Measurements from ENCODE around the gene NBPF6. TPM values are rescaled to one million over a fixed set of nuclear protein-coding genes. Genes with fewer than 3 reads are reported as not detected.
"Not testable (repeated sequence)": the region's sequence is repeated elsewhere in the genome, so short reads cannot be mapped to it uniquely, and the experiment has no call there.

NBPF6 gene, protein sequence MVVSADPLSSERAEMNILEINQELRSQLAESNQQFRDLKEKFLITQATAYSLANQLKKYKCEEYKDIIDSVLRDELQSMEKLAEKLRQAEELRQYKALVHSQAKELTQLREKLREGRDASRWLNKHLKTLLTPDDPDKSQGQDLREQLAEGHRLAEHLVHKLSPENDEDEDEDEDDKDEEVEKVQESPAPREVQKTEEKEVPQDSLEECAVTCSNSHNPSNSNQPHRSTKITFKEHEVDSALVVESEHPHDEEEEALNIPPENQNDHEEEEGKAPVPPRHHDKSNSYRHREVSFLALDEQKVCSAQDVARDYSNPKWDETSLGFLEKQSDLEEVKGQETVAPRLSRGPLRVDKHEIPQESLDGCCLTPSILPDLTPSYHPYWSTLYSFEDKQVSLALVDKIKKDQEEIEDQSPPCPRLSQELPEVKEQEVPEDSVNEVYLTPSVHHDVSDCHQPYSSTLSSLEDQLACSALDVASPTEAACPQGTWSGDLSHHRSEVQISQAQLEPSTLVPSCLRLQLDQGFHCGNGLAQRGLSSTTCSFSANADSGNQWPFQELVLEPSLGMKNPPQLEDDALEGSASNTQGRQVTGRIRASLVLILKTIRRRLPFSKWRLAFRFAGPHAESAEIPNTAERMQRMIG
- not detected for polyA plus RNA-seq (ENCODE audit: insufficient read length in 4 of 4)

DNA sequence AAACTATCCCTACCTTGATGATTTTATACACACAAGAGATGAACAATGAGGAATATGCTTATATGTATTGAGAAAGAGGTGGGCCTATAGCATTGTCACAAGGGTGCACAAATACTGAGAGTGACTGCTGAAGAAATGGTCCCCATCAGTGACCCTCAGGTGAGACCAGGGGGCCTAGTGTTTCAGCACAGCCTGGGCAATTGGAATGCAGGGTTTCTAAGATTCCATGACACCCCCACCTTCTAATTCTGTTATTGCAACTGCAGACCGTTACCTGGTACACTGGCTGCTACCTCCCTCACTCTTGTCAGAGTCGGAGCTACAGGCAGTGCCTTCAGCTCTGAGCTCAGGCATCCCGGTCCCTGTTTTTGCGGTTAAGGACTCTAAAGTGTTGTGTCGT lies at the start of gene NBPF6:
Gene NBPF6, plus strand, starts transcription at position 301 of the 400 bp plus-strand sequence. CDS start 259 bp downstream, outside the sequence.
- DNase-seq (ENCODE audit: low read depth in 4 of 4, low spot score in 3 of 4) = not testable (repeated sequence)

DNA sequence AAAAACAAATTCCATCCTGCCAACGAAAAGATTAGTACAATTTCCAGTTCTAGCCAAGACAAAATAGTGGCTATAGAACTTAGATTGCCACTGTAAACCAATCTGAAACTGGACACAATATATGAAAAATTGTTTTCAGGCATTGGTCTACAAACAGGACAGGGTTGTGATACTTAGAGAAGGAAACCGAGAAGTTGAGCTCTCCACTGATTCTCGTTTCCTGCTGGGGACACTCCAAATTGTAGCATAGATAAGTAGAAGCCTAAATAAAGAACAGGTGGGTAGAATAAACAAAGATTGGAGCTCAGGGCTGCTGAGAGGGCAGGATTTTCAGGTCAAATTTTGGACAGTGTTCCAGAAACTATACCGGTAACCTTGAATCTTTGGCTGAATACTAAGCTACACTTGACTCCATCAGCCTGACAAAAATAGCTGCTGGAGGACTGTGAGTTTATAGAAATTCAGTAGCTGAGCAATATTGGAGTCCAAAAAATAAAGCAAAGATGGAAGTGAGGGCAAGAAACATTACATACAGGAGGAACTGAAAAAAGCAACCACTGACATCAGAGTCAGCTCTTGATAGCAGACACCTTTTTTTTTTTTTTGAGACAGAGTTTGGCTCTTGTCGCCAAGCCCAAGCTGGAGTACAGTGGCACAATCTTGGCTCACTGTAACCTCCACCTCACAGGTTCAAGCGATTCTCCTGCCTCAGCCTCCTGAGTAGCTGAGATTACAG lies 38.9 kb upstream of the NBPF6 start:
- DNase-seq (ENCODE audit: low read depth in 4 of 4, low spot score in 3 of 4) = not testable (repeated sequence)

DNA sequence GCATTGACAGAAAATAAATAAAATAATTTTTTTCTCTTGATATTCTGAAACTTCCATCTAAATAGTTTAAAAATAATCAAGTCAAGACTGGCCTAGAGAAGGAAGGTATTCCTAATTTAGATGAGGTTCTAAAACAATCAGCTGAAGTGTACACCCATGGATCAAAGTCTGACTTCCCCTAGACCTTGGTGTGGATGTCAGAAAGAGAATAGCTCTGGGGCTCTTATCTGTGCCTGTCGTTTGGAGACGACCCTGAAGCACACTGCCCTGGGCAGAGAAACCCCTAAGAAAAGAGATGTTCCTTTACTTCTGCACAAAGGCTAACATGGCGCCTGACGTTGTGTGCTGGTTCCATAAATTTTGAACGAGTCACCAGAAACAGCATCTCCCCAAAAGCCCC lies 30.0 kb upstream of the NBPF6 start:
- DNase-seq (ENCODE audit: low read depth in 4 of 4, low spot score in 3 of 4) = not testable (repeated sequence)

DNA sequence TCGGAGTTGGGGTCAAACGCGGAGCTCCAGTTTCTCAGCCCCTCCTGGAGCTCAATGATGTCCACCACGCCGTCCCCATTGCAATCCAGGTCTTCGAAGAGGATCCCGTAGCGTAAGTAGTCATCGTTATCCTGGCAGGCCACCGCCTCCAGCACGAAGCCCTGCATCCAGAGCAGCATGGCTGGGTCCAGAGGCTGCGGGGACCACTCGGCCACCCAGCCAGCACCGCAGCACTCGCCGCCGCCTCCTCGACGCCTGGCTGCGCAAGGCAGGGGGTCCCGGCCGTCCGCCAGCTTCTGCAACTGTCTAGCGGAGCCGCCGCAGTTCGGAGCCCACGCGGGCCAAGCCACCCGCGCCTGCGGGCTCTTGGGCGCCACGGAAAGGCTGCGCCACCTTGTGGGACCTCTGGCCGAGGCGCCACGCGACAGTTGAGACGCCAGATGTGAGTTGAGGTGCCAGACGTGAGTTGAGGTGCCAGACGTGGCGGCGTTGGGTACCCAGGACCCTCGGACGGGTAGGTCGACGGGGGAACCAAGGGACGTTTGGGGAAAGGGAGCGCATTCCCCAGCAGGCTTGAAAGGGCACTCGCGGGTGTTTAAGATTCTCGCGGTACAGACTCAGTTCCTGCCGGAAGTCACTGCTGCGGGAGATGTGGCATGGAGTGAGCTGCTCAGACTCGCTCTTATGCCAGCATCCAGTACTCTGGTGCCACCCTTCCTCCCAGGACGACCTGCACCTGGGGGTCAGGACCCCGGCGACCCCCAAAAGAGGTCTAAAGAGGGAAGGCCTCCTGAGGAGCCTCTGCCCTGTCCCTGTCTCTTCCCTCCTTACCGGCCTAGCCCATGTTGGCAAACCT lies 28.9 kb upstream of the NBPF6 start:
- not testable (repeated sequence) for DNase-seq (ENCODE audit: low read depth in 4 of 4, low spot score in 3 of 4)

DNA sequence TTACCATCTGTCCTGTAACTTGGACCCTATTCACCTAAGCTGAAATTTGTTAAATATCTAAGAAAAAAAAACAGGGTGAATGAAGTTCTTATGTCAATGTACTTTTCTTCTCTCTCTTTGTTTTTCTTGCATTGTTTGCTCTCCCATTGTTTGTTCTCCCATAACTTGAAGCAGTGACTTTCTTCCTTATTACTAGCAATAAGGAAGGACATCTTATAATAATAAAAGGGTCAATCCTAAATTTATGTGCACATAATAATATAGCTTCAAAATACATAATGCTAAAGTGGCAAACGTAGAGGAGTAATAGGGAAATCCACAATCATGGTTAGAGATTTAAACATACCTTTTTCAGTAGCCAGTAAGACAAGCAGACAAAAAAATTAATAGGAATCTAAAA lies 23.3 kb upstream of the NBPF6 start:
- DNase-seq (ENCODE audit: low read depth in 4 of 4, low spot score in 3 of 4) = not testable (repeated sequence)

DNA sequence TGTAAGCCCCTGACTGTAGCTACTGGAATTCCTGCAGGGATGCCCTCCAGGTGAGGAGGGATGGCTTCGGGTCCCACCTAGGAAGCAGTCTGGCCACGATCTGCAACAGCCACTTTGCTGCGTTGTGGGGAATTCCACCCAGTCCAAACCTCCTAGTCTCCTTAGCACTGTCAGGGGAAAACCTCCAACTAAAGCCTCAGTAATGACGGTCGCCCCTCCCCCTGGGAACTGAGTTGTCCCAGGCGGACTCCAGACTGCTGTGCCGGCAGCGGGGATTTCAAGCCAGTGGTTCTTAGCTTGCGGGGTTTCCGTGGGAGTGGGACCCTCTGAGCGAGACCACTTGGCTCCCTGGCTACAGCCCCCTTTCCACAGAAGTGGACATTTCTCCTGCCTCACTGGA lies 18.1 kb upstream of the NBPF6 start:
- not testable (repeated sequence) for DNase-seq (ENCODE audit: low read depth in 4 of 4, low spot score in 3 of 4)

DNA sequence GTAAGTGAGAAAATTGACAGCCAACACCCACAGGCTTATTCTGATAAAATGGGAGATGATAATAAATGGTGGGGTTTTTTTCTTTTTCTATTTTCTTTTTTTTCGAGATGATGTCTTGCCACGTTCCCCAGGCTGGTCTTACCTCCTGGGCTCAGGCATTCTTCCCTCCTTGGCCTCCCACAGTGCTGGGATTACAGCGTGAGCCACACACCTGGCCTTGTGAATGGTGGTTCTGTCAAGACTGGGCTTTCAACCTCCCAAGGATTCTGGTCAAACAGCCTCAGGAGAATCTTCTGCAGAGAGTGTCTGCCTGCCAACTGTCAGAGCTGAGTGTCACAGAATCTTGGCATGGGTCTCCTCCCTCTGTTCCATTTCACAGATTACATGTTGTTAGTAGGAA lies 16.7 kb upstream of the NBPF6 start:
- DNase-seq (ENCODE audit: low read depth in 4 of 4, low spot score in 3 of 4) = not testable (repeated sequence)

DNA sequence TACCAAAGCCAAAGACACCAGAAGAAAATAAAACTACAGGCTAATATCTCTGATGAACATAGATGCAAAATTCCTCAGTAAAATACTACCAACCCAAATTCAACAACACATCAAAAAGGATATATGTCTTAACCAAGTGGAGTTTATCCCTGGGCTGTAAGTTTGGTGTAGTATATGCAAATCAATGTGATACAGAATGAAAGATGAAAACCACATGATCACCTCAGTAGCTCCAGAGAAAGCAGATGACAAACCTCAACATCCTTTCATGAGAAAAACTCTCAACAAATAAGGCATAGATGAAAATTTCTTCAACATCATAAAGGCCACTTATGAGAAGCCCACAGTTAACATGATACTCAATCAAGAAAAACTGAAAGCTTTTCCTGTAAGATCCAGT lies 11.6 kb upstream of the NBPF6 start:
- not testable (repeated sequence) for DNase-seq (ENCODE audit: low read depth in 4 of 4, low spot score in 3 of 4)

DNA sequence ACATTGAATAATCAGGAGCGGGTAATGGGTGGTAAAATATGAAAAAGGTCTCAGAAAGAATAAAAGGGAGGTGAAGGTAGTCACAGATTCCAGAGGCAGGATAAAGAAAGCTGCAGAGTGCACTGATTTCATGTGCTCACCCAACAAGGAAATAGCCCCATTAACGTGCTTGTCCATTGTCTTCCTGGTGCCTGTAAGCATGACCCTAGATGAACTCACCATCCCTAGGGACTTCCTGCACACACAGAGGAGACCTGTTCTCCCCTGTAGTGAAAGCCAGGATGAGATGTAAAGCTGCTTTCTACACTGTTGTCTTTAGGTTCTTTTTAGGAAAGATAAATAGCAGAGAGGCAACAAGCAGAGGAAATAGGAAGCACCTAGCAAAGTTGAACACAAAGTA lies 4.4 kb downstream of the NBPF6 start:
- DNase-seq (ENCODE audit: low read depth in 4 of 4, low spot score in 3 of 4) = not testable (repeated sequence)

DNA sequence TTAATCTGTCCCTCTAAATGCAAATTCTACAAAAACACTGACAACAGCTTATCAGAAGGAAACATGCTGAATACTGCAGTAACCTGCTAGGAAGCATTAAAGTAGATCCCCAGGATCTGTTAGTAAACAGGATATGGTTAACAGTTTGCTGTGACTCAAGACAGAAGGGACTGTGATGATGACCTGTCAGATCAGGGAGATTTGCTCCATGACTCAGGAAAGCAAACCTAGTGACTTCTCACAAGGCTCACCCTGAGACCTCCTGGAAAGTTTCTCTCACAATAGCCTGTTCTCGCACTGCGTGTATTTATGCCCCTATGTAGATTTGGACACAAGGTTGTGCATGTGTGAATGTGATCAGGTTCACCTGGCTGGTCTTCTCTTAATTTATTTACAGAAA lies 8.5 kb downstream of the NBPF6 start:
- DNase-seq (ENCODE audit: low read depth in 4 of 4, low spot score in 3 of 4) = not testable (repeated sequence)

DNA sequence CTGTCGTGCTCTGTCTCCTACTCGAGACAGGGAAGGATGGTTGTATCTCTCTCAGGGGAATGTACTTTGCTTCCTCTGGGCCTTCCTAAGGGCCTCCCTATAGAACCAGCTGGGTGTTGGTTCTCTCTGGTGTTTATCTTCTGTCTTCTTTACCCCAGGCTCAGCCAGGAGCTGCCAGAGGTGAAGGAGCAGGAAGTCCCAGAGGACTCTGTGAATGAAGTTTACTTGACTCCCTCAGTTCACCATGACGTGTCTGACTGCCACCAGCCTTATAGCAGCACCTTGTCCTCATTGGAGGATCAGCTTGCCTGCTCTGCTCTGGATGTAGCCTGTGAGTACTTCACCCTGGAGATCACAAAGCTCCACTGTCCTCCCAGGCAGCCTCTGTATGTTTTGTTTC lies 11.6 kb downstream of the NBPF6 start:
- DNase-seq (ENCODE audit: low read depth in 4 of 4, low spot score in 3 of 4) = not testable (repeated sequence)

DNA sequence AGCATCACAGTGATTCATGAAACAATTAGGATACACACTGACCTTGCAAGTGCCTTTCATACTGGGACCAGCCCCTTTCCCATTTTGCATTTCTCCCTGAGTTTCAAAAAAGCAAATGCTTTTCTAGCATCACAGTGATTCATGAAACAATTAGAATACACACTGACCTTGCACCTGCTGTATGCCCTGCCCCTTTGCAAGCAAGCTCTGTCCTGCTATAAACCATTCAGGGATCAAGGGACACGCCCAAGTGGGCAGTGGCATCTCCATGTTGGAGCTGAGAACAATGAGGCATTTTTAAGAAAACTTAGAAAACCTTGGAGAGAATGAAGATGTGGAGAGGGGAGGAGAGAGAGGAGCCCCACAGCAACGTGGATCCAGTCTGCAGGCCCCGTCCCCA lies 13.8 kb downstream of the NBPF6 start:
- not testable (repeated sequence) for DNase-seq (ENCODE audit: low read depth in 4 of 4, low spot score in 3 of 4)

DNA sequence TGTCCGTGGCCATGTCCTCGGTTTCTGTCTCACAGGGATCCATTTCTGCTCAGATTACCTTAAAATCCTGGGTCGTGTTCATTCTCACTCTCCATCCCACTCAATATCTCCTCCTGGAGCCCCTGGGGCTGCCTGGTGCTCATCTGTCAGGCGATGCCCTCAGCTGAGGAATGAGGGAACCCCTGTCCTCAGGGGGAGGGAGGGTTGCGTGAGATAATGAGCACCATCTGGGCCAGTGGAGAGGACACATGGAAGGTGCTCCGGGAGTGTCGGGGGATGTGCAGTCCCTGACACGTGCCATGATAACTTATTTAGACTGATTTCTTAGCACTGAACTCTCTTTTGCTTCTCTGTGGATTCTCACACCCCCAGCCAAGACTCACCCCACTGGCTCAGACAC lies 16.0 kb downstream of the NBPF6 start:
- not testable (repeated sequence) for DNase-seq (ENCODE audit: low read depth in 4 of 4, low spot score in 3 of 4)

DNA sequence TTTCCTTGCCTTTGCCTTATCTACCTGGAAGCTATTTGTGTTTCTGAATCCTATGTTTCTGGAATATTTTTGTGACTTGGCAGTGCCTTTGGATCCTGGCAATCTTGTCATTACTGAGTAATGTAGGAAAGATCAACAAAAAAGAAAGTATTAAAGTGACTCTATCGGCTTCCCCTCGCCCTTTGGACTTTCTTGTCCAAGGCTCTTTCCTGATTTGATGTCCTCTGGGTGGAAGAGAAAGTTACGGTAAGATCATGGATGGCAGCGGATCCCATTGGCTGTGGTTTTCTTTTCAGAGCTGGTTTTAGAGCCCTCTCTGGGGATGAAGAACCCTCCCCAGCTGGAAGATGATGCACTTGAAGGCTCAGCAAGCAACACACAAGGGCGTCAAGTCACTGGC lies 17.0 kb downstream of the NBPF6 start:
- not testable (repeated sequence) for DNase-seq (ENCODE audit: low read depth in 4 of 4, low spot score in 3 of 4)

DNA sequence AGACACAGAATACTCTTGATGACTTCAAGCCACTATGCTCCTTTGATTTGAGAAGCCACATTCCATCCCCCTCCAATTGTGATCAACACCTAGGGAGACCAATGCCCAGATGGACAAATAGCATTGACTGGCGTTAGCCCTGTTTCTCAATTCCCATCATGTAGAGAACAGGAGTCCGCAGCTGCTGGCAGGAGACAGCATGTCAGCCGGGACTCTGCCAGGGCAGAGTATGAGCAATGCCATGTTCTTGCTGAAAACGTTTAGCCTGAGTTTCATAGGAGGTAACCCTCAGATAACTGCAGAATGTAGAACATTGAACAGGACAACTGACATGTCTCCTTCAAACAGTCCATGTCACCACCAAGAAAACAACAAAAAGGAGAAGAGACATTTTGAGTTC lies 20.6 kb downstream of the NBPF6 start:
- not testable (repeated sequence) for DNase-seq (ENCODE audit: low read depth in 4 of 4, low spot score in 3 of 4)

DNA sequence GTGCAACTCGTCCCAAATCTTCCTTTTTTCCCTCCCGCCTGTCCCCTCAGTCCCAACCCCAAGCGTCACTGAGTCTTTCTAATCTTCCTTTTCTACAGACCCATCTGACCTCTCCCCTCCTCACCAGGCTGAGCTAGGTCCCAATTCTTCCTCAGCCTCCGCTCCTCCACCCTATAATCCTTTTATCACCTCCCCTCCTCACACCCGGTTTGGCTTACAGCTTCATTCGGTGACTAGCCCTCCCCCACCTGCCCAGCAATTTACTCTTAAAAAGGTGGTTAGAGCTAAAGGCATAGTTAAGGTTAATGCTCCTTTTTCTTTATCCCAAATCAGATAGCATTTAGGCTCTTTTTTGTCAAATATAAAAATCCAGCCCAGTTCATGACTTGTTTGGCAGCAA lies 24.4 kb downstream of the NBPF6 start:
- not testable (repeated sequence) for DNase-seq (ENCODE audit: low read depth in 4 of 4, low spot score in 3 of 4)

DNA sequence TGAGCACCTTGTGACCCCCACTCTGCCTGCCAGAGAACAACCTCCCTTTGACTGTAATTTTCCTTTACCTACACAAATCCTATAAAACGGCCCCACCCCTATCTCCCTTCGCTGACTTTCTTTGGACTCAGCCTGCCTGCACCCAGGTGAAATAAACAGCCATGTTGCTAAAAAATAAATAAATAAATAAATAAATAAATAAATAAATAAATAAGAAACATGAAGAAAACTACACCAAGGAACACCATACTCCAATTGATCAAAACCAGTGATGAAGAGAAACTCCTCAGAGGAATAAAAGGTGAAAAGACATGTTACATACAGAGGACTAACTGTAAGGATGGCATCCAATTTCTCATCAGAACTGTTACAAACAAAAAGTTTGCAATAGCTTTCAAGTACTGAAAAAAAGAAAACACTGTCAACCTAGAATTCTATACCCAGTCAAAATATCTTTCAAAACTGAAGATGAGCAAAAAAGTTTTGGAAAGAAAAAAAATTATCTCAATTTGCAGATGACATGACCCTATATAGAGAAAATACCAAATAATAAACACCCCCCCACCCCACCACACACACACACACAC lies 28.4 kb downstream of the NBPF6 start:
- no peak for DNase-seq (ENCODE audit: low read depth in 4 of 4, low spot score in 3 of 4)

DNA sequence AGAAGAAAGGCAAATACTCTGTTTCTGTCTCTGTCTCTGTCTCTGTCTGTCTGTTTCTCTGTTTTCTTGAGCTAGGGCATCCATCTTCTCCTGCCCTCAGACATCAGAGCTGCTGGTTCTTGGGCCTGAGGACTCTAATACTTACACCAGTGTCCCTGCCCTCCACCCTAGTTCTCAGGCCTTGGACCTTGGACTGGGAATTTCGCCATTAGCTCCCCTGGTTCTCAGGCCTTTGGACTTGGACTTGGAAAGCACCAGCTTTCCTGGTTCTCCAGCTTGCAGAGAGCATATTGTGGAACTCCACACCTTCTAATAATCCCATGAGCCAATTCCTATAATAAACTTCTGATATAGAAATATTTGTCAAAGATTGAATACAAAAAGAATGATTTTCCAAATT lies 32.6 kb downstream of the NBPF6 start:
- DNase-seq (ENCODE audit: low read depth in 4 of 4, low spot score in 3 of 4) = no peak

DNA sequence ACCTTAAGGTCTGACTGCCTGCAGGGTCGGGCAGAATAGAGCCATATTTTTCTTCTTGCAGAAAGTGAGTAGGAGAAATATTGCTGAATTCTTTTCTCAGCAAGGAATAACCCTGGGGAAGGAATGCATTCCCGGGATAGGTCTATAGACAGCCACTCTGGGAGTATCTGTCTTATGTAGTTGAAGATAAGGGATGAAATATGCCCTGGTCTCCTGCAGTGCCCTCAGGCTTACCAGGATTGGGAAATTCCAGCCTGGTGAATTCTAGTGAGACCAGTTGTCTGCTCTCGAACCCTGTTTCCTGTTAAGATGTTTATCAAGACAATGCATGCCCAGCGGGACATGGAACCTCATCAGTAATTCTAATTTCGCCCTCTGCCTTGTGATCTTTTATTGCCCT lies 35.8 kb downstream of the NBPF6 start:
- not testable (repeated sequence) for DNase-seq (ENCODE audit: low read depth in 4 of 4, low spot score in 3 of 4)

DNA sequence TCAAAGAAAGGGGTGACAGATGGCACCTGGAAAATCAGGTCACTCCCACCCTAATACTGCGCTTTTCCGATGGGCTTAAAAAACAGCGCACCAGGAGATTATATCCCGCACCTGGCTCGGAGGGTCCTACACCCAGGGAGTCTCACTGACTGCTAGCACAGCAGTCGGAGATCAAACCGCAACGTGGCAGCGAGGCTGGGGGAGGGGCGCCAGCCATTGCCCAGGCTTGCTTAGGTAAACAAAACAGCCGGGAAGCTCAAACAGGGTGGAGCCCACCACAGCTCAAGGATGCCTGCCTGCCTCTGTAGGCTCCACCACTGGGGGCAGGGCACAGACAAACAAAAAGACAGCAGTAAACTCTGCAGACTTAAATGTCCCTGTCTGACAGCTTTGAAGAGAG lies 36.6 kb downstream of the NBPF6 start:
- DNase-seq (ENCODE audit: low read depth in 4 of 4, low spot score in 3 of 4) = not testable (repeated sequence)
